NOMO-1 treated with dmso at 0.1 percent for 144 hours (cell line): ENCODE data around the gene ARHGEF28.

Experiments
- DNase-seq: peaks from one replicate; lab custom pipeline; 2025; ENCODE audit not compliant: unreplicated experiment; lab: John Stamatoyannopoulos, UW

ARHGEF28 gene

DNA sequence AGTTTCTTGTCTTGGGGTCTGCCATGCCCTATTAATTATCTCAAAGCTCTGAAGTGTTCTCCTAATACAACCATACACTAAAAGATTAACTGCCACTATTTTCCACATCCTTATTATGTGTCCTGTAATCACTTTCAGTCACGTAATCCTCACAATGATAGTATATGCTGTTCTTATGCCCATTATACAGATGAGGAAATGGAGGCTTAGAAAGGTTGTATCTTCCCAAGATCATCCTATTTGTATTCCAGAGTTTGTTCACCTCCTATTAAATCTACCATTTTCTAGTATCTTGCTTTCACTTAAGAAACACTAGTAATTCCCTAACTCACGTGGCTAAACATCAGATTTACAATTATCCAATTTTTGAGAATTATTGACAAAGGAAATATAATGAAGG, 2.9 kb upstream of the ARHGEF28 start:
- DNase-seq, result no peak

DNA sequence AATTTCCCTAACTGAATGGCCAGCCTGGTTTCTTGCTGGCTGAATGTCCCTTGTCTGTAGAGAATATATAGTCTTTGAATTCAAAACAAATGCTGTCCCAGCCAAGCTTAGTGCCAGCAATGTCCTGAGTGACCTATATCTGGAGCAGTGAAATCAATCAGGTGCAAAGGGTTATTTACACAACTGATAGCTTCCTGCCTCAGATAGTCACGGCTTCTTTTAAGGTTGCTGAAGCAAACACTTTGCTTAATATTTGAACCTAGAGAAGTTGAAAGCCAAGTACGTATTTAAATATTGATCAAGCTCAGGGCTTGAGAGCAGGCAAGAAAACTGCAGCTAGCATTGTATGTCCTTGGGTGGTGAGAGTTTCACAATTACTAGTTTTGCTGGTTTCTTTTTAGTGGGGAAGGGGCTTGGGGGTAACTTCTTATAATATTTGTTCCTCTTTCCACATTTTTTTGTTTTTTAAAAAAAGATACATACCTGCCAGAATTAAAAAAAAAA, 2.0 kb upstream of the ARHGEF28 start:
- no peak for DNase-seq

DNA sequence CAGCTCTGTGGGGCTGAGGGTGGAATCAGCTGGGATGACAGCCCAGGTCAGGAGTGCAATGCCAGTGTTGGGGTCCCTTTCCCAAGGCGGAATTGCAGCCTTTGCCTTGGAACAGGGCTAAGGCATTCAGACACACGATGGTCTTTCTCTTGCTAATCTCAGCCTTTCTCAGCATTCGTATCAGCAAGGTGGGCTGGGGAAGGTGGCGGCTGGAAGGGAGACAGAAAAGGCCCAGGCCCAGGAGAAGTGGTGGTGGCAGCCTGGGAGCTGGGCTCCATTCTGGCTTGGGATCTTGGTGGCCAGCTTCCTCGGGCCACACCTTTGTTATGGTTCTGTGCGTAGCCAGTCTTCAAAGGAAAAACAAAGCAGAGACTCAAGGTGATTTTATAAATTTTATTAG, 1.1 kb upstream of the ARHGEF28 start:
- DNase-seq, result no peak

DNA sequence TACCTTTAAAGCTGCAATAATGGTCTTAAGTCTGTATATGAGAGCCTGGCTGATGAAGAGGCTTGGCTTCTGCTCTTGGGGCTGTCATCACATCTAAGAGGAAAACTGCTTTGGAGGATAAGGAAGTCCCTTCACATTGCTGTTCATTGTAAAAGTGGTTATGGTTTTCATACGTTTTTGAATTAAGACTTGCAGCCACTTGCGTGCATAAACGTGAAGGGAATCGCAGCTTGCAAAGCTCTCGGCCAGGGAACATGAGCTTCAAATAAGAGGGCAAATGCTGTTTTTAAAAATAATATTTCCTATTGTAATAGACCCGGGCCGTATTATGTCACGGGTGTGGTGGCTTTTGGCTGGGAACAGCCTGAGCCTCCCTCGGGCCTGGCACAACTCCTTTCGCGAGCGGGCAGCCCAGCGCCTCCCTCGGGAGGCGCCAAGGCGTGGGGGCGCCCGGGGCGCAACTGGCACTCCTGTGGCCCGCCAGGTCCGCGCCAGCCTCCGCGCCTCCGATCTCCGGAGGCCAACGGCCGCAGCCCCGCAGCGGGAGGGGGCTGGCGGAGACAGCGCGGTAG, 538 bp upstream of the ARHGEF28 start:
- peak; percentile 11 for DNase-seq

DNA sequence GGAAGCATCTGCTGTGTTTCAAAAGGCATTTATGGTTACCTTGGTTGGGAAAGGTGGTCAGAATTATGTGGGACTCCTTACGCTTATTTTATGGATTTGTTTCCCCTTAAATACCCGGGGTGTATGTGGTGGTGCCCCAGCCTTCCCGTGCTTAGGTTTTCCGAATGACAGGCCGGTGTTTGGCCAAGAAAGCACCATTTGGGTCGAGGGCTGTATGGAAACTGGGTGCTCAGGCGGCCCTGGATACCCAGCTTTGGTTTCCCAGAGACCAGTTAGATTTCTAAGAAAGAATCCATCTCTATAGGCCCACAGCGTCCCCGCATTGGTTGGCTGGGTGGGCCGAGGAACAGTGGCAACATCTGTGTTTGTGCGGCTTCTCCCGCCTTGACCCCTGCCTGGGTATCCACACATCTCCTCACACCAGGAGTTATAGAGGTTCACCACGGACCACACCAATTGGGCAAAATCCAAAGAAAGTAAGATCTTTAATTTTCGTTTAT, 868 bp downstream of the ARHGEF28 start:
- DNase-seq, result no peak

DNA sequence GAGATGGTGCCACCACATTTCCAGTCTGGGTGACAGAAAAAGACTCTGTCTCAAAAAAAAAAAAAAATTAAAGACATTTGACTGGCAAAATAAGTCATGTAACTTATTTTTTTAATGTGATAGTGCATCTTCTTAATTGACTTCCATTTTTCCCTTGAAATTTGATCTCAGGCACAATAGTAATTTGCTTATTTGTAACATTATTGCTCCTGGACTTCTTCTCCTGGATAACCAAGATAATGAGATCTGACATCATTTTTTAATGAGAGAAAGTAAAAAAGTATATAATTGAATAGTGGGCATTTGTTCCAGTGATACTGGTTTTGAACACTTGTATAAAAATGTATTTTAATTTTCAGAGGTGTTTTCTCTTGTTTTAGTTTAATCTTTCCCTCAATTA, 3.5 kb downstream of the ARHGEF28 start:
- no peak for DNase-seq

DNA sequence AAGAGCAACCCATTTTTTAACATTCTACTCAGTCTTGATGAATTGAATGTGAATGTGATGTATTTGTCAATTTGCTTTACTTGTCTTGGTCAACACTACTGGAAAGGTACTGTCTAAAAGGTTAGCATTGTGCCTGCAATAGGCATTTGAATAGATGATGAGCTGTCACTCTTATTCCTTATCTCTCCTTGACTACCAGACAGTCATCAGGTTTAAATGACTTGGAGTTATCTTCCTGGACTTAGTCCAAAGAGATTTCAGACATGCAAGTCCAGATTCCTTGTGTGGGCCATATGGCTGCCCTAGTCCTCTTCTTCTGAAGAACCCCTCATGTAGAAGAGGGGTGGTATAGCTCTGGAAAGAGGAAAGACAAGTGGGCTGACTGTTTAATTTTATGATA, 4.8 kb downstream of the ARHGEF28 start:
- DNase-seq, result no peak

DNA sequence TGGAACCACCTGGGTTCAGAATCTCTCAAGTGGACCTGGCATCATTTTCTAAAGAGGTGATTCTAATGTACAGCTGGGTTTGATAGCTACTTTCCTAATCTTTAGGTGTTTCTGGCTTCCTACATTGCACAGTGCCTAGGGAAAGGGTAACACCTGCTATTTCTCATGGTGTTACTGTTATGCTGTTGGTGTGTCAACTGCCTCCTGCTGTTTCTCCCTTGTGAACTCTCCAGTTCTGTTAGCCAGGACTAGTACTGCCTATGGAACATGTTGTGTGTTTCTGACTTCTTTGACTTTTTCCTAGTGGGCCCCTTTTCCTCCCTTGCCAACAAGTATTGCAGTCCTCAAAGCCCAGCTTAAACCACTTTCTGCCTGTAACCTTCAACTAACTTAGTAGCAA, 5.5 kb downstream of the ARHGEF28 start:
- no peak for DNase-seq

DNA sequence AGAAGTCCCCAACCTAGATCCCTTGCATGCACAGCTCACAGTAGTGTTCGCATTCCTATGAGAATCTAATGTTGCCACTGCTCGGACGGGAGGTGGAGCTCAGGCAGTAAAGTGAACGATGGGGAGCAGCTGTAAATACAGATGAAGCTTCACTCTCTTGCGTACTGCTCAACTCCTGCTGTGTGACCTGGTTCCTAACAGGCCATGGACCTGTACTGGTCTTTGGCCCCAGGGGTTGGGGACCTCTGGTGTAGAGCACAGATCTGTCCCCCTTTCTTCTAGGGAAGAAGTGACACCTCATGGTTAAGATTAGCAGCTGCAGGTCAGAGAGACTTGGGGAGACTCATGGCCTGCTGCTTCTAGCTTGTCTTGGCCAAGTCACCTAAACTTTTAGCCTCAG, 7.1 kb downstream of the ARHGEF28 start:
- no peak for DNase-seq

DNA sequence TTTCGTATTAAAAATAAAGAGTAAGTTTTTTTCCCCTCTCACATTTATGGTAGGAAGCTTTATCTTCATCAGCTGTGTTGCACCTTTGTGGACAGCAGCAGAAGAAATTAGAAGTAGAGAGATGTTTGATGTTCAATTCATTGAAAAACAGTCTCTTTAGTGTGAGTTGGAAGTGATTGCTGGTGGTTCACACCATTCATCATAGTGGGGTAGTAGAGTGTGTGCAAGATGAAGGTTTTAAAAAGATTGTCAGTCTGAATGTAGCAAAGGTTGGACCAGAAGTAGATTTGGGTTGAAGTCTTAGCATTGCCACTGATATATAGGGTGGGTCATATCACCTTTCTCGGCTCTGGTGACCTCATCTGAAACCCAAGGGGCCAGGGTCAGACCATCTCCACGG, 10.4 kb downstream of the ARHGEF28 start:
- no peak for DNase-seq

DNA sequence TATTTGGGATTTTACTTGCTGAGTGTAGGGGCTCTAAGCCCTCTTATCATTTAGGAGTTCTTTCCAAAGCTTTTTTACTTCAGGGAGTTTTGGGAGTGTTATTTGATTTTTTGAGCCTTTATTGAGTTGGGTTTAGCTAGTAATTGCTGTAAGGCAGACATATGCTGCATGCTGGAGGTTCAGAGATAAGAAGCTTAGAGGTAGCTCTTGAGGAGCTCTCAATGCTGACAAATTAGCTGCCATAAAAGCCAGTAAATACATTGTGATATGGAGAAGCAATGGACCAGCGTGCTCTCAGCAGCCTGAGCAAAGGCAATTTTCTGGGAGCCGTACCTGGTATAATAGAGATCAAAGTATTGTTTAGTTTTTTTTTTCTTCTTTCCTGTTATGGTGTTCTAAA, 11.6 kb downstream of the ARHGEF28 start:
- DNase-seq, result no peak

DNA sequence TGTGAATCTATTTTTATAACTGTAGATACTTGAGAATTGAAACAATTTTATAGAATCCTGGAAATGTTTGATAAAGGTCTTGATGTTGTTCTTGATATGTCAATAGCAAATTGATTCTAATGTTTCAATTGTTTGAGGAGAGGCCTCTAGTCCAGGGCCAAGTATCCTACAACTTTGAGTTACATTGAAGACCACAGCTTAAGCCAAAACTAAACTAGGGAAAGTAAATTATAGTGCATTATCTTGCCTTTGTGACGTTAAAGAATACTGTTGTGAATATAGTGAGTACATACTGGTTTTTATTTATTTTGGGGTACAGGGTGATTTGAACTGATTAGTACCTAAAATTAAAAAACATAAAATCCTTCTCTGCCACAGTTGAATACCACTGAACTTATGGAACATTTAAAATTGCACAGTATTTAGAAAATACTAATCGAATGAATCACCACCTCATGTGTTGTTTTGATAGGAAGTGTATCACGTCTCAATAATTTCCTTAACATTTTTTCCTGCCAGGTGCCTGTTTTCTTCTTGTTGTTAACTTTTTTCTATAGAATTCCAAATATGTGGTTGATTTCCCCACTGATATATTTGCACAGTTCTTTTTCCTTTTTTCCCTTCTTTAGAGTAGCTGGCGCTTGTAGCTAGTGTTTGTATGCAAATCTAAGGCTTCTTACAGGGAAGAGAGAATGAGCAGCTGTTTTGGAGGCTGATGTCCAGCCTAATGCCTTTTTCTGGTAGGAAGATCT, 12.5 kb downstream of the ARHGEF28 start:
- no peak for DNase-seq

DNA sequence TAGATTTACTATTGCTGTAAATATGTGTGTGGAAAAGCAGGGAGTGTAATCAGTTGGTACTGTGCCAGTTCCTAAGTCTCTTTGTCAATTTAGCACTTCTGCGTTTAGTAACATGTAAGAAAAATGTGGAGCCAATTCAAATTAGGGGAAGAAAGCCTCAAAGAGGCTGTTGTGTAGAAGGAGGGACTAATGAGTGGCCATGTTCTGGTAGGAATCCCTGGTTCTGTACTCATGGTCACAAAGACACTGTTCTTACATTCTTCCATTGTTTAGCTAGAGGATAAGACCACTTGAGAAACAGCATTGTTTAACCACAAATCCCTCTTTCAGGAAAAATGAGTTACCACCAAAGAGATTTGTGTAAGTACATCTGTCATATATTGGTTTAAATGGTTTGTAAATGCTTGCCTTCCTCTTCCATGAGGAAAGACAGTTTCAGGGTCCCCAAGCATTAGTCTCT, 14.9 kb downstream of the ARHGEF28 start:
- no peak for DNase-seq

DNA sequence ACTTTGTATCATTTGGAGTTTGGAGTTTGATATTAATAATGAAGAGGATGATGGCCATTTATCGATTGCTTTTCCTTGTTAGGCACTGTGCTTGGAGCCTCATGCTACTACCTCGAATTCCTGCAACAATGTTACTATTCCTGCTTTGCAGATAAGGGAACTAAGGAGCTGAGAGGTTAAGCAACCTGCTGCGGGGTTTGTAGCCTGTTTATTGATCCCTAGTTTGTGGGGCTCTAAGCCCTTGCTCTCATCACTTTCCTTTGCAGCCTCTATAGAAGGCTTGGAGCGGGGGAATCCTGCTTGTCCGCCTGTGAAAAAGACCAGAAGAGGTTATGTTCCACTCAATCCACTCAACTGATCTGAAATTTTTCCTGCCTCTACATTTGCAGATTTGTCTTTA, 15.8 kb downstream of the ARHGEF28 start:
- DNase-seq, result no peak

DNA sequence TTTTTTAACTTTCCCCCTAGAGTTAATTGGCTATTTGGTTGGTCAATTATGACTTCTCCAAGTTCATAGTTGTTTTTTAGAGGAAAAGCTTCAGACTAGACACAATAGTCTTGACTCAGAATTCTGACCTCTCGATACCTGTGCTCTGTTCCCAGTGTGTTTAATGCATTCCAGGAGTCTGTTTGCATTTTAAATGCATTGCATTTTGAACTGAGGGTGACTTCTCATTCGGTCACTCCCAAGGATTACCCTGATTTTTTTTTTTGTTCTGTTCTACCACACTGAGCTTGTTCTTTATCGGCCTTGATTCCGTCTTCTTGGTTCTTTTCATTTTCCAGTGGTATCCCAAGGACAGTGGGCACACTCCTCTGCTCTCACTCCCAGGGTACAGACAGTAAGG, 16.3 kb downstream of the ARHGEF28 start:
- DNase-seq, result no peak

DNA sequence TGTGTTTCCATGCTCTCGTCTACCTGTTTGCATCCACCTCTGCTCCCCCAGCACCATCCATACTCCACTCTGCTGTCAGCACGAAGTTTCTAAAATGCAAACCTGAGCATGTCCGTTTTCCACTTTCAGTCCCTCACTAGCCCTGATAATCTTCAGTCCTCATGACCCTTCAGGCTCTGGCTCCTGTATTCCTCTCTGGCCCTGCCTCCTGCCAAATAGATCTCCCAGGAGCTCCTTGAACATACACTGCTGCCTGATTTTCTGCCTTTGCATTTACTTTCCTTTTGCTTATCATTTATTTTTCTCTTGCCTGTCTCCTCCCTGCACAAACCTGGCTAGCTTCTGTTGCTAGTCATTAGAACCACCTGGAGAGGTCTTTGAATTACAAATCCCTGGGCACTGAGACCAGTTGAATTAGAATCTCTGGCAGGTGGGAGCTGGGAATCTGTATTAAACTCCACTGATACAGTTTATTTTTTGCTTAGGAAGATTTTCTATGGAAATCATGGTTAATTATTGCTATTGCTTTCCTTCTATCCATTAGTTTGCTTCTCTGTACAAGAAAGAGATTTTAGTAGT, 18.5 kb downstream of the ARHGEF28 start:
- no peak for DNase-seq

DNA sequence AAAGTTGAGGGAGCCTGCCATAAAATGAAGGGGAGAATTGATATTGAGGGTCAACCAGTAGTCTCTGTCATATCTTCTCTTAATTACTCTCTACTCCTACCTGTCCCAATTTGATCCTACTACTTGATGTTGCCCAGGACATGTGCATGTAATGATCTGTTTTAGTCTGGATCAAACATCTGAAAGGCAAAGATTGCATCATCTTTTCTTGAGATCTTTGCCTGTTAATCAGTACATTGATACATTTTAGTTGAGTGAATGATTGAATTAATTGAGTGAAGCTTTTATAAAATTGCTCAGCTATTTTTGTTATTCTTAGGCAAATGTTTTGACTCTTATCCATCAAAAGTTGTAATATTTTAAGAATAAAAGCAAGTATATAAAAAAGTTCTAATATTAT, 21.7 kb downstream of the ARHGEF28 start:
- no peak for DNase-seq

DNA sequence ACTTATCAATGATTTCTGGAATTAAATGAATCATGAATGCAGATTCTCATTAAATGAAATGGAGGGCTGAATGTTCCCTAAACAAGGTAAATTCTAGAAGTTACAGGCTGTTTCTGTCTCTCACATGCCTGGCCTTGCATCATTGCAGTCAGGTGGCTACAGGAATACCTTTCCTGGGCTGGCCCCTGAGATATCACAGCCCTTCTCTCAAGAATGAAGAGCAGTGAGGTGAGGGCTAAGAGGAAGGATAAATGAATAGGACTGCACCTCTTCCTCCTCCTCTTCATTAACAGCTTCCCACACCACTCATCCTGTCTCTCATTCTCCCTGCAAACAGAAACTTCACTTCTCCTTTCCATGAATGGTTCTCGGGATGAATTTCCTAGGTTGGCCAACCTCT, 22.5 kb downstream of the ARHGEF28 start:
- DNase-seq, result no peak

DNA sequence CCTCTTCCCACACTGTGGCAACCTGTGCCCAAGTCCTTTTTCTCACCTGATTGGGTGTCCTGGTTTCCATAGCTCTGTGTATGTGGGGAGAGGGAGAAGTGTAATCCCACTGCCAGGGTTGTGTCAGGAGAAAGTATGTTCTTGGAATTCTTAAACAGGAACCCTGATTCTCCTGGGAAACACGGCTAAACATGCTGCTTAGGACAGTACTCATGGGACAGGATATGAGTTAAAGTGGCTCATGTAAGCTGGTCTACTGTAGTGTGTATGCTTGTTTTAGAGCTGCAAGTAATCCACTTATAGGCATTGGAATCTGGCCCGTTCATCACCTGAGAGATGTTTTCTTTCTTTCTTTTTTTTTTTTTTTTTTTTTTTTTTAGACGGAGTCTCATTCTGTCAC, 23.9 kb downstream of the ARHGEF28 start:
- DNase-seq, result no peak

DNA sequence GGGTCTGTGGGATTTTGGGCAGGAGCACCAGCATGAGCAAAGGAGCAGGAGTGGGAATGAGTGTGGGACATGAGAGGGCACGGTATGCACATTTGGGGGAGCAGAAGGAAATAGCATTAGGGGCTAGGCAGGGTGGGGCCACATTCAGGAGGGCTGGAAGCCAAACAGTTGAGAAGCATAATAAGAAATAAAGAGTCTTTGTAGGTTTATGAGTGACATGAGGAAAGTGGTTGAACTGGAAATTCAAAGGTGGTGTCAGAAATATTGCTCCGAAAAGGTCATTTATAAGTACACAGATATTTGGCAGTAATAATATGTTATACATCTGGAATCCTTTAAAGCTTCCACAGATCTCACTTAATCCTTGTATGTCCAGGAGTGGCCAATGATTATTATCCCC, 26.4 kb downstream of the ARHGEF28 start:
- DNase-seq, result no peak

DNA sequence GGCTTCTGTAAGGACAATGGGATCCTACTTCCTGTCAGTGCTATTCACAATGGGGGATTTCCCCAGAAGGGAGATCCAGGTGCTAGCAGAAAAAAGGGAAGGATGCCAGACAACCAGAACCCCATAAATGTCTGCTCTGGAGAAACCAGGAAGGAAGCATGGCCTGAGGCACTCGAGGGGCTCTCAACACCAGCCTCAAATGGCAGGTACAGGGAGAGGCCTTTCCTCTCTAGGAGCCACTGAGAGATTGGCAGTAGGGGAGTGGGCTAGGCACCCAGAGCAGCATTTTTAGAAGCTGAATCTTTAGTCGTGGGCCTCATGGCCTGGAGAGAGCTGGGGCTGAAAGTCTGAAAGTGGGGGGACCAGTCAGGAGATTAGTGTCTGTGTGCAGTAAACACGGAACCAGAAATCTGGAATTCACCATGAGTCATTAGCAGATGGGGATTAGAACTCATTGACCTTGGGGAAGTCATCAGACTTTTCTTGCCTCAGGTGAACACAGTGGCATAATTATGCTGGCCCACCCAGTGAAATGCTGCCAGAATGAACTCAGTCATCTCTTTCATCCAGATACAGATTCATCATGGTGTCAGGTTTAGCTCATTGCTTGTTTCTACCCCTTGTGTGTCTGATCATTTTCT, 28.3 kb downstream of the ARHGEF28 start:
- no peak for DNase-seq

DNA sequence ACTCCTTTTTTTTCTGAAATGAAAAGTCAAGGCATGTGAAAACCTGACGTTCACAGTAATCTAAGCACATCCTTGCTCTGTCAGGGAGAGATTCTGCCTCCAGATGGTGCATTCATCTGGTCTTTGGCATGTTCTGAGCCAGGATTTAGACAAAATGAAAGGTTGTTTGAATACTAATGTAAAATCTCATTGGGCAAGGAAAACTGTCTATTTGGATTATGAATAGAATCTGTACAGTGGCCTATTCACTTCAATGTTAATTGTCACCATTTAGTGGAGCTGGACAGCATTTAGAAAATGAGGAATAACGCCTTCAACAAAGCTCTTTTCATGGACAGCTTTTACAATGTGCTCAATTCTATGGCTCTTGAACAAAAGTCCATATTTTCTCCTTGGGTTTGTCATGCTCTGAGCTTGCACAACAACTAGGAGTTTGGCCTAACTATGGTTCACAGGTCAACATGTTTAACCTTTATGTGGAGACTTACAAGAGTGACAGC, 28.9 kb downstream of the ARHGEF28 start:
- DNase-seq, result no peak
